GM21447 (cell line): ENCODE measurements around the gene PRKRIP1.
"Not testable (repeated sequence)": the region's sequence is repeated elsewhere in the genome, so short reads cannot be mapped to it uniquely, and the experiment has no call there.

Experiments
- ATAC-seq: cut with Tn5 transposase; IDR thresholded peaks from one replicate; pipeline ENCODE4 v1.9.1; 2021; ENCODE audit not compliant: unreplicated experiment

Gene PRKRIP1

DNA sequence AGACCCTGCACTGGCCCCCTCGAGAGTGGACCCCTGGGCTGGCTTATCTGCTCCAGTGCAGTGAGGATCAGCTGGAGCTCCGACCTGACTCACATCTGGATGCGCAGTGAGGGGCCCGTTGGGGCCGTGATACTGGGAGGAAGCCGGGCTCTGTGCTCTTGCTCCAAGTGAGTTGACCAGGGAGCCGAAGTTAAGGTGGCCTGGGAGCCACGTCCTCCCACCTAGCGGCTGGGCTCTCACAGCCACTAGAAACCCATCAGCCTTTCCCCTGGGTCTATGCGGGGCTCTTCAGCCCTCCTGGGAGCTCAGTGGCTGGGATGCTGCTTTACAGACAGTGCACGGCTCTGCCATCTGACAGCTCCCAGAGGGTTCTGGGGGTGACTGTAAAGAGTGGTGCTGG lies 59.4 kb downstream of the PRKRIP1 start:
- ATAC-seq = no peak

DNA sequence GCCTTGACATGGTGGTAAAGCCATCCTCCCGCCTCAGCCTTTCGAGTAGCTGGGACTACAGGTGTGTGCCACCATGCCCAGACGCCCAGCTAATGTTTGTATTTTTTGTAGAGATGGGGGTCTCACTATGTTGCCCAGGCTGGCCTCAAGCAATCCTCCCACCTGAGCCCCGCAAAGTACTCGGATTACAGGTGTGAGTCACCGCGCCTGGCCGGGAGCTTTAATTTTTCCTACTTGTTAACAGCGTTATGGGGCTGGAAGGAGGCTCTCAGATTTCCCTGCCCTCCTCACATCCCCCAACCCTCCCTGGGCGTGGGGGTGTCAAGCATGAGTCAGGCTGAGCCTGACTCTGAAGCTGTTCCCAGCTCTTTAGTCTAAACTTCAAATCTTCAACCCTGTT lies 60.2 kb downstream of the PRKRIP1 start:
- ATAC-seq = no peak

DNA sequence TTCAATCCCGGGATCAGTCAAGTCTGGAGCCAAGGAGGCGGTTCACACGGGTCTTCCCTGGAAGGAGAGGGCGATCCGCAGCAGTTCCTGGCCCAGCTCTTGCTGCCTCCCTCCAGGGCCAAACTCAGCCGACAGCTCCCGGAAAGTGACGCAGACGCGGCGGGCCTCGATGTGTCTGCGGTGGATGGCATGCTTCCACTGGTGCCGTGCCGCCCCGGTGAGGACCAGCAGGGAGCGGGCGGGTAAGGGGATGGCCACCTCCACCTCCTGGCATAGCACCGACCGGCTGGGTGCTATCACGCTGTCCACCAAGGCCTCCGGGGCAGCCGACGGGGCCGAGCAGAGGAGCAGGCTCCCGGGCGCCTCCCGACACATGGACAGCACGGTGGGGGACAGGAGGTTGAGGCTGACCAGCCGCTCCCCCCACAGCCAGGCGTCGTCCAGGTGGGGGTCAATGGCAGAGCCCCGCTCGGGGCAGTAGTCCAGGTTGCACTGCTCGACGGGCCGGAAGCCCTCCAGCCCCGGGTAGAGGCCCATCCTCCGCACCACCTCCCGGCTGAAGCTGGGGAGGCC lies 61.3 kb downstream of the PRKRIP1 start:
- ATAC-seq = no peak

DNA sequence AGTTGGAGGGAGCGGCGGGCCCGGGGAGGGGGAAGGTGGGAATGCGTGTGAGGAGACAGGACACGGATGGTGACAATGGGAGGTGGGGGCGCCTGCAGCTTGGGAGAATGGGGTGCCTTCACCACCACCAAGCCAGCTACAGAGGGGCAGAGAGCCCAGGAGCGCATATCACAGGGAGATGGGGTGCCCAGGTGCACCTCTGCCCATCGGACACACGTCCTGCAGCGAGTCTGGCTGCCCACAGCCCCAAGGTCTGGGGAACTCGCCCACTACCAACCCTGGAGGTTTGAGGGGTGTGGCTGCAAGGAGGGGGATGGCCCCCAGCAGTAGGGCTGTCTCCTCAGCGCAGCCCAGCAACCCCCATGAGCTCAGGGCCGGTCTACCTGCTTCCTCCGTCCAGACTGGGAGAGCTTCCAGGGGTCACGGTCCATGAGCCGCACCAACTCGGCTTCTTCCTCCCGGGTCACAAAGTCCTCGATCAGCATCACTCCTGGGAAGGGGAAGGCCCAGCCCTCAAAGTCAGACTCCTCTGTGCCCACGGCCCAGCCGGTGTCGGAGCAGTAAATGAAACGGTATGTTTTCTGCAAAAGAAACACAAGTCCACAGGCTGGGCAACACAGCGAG lies 63.2 kb downstream of the PRKRIP1 start:
- no peak for ATAC-seq

DNA sequence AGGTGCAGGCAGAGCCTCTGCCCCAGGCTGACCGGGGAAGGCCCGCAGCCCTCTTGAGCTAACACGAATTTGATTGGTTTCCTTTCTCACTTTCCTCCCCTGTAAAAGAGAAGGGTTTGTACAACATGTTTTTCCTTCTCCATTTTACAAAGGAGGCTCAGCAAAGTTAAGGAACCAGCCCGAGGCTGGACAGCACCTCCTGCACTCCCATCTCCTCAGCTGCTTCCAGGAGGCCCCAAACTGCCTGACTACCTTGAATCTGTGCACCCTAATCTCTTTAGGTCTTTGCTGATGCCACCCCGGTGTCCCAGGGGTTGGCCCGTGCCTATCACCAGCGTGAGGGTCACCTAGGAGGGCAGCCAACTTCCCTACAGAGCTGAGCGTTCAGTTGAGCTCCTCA lies 64.3 kb downstream of the PRKRIP1 start:
- no peak for ATAC-seq

DNA sequence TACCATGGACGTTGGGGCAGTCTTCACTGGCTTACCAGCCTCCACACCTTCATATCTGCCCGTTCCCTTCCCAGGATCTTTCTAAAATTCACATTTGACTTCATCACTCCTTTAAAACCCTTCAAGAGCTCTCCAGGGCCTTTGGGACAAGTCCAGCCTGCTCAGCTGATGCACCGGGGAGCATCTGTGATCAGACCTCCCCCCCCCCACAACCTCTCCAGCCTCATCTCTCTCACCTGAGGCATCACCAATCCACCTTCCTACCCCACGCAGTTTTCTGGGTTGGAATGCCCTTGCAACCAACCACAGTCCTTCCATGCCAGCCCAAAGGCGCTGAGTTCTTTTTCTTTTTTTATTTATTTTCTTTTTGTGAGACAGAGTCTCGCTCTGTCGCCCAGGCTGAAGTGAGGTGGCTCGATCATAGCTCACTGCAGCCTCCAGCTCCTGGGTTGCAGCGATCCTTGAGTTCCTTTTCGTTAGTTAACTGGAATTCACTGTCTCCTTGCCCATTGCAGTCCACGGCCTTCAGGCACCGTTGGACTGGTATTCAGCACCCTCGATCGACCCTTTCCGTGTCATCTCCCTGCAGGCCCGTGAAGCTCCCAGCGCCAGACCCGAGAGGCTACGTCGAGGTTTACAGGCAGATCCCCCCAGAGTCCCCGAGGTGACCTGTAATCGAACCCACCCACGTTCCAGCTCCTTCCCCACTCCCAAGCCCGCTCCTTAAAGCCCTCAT lies 67.8 kb downstream of the PRKRIP1 start:
- no peak for ATAC-seq

DNA sequence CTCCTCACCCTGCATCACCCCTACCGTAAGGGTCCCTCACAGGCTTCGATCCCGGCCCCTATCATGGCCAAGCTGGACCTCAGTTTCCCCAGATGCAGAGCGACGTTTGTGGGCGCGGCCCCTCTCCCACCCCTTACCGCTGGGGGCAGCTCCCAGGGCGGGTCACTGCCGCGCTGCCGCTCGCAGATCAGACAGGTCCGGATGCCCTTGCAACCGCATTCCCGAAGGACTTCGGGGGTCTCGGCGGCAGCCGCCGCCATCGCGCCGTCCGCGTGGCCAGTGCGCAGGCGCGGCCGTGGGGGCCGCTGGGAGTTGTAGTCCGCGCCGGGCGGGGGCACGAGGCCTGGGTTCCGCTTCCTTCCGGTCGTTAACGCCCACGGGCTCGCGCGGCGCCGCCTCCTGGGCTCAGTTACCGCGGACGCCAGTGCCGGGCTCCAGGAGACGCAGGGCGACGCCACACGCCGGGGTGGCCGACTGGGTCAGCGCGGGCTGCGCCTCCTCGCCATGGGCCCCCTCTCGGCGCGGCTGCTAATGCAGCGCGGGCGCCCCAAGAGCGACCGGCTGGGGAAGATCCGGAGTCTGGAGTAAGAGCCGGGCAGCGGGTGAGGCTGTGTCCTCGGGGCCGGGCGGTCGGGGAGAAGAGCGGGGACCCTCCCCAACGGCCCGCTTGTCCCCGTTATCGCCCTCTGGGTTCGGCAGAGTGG lies 68.6 kb downstream of the PRKRIP1 start, which contains the start of the genes ALKBH4 and LRWD1:
TSS of gene ALKBH4 (minus strand) at position 287 of the 704 bp plus-strand sequence. CDS start at position 260, 27 bp downstream.
TSS of gene LRWD1 (plus strand) at position 408 of the 704 bp plus-strand sequence. CDS start at position 505, 97 bp downstream.
- peak; percentile 88 for ATAC-seq

DNA sequence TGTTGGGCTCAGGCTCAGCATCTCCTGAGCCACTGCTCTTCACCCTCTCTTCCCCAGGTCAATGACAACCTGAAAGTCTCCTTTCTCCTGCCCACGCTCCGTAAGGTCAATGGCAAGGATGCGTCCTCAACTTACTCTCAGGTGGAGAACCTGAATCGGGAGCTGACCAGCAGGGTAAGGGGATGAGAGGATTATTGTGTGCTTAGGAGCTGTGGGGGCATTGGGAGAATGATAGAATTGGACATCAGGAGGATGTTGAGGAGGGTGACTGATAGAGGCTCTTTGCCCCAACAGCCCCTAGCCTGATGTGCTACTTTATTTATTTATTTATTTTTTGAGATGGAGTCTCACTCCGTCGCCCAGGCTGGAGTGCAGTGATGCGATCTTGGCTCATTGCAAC lies 69.9 kb downstream of the PRKRIP1 start:
- ATAC-seq = no peak

DNA sequence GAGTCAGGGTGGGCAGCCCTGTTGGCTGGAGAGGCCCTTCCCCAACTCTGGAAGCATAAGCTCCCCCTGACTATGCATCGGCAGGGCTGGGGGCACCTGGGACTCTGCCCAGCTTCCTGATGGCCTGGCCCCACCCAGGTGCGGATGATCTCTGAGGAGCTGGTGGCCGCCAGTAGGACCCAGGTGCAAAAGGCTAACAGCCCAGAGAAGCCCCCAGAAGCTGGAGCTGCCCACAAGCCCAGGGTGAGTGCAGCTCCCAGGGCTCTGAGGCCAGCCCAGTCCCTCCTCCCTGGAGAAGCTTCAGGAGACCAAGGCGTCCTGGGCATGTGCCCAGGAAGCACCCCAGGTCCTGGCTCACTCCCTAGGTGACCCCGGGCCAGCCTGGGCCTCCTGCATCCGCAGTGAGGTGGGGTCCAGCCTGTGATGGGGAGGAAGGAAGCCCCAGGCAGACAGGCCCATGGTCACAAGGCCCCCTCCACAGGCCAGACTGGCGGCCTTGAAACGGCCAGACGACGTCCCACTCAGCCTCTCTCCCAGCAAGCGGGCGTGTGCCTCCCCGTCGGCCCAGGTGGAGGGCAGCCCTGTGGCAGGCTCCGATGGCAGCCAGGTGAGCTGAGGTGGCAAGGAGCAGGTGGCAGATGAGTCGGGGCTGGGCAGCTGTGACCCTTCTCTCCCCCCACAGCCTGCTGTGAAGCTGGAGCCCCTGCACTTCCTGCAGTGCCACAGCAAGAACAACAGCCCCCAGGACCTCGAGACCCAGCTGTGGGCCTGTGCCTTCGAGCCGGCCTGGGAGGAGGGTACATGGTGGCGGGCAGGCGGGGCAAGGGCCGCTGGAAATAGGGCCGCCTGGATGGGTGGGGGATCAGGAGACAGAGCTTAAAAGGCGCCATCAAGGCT lies 71.7 kb downstream of the PRKRIP1 start:
- ATAC-seq = no peak

DNA sequence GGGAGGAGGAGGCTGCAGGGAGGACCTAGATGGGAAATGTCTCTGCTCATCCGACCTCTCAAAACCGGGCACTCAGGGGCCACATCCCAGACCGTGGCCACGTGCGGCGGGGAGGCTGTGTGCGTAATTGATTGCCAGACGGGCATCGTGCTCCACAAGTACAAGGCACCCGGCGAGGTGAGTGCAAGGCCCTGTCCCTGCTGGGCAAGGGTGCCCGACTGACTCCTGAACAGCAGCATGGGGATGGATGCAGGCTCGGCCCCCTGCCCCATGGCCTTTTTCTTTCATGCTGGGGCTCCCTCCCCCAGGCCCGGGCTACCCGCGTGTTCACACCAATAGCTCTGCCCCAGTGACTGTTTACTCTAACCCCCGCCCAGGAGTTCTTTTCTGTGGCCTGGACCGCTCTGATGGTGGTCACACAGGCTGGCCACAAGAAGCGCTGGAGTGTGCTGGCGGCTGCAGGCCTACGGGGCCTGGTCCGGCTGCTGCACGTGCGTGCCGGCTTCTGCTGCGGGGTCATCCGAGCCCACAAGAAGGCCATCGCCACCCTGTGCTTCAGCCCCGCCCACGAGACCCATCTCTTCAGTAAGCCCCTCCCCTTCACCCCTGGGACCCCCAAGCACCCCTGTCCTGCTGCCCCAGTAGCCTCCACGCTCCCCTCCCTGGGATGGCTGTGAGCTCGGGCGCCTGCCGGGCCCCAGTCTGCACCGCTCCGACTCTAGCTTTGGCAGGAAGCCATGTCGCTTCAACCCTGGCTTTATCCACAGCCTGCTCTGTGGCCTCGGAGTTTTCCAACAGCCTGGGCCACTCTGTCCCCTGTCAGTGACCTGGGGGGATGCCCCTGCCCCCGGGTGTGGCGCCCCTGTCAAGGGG lies 72.6 kb downstream of the PRKRIP1 start:
- no peak for ATAC-seq

DNA sequence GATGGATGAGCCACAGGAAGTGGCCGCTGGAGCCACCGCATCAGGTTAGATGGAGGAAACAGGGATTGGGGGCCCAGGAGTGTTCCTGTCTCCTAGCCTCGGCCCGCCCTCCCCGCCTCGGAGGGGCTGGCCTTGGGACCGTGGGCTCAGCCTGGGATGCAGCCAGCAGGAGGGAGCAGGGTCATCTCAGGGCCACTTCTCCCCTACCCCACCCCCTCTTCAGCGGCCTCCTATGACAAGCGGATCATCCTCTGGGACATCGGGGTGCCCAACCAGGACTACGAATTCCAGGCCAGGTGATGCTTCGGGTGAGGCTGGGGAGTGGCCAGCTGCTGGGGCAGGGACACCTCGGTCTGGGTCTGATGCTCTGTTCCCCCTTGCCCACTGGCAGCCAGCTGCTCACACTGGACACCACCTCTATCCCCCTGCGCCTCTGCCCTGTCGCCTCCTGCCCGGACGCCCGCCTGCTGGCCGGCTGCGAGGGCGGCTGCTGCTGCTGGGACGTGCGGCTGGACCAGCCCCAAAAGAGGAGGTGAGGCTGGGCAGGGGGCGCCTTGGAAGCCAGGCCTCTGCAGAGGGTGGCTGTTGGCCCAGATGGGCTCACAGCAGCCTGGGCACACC lies 73.3 kb downstream of the PRKRIP1 start:
- ATAC-seq = no peak

DNA sequence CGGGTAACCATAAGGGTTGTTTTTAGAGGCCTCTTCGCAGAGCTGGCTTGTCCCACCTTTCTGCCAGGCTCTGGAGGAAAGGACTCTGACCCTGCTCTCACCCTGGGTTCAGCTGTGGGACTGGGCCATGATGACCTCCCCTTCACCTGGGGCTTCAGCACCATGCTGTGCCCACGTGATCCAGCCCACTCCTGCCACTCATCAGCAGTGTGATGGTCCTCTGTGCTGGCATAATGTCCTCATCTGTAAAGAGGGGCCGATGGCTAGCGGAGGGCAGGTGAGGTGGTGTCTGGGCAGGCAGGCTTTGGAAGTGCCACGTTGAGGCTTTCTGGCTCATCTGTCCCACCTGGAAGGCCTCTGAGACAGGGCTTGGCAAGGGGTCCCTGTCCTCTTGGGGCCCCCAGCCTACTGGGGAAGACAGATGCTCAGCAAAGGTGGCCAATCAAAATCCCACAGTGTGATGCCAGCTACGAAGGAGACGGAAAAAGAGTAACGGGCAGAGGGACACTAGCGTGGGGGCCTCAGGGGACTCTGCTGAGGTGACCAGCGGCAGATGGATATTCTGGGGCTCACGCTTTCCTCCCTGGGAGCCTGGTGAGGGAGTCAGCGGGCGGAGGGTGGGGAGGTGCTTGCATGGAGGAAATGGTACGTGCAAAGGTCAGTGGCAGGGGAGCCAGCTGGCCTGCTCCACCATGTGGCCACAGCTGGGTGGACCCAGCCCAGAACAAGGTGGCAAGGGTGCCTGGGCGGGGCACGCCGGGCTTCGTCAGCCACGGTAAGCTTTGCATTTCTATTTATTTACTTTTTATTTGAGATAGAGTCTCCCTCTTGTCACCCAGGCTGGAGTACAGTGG lies 74.0 kb downstream of the PRKRIP1 start:
- no peak for ATAC-seq

DNA sequence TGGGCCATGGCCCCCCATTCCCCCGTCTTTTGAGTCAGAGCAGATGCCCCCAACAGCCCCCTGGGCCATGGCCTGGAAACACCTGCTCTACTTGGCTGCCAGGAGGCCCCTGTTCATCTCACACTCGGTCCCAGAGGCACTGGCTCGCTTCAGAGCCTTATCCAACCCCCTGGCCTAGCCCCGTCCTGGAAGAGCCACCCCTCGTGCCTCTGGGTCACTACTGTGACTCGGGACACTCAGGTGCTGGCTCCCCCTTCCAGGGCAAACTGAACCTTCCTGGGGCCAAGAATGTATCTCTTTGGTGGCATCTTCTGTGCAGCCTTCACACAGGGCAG lies 75.6 kb downstream of the PRKRIP1 start:
- ATAC-seq = no peak

DNA sequence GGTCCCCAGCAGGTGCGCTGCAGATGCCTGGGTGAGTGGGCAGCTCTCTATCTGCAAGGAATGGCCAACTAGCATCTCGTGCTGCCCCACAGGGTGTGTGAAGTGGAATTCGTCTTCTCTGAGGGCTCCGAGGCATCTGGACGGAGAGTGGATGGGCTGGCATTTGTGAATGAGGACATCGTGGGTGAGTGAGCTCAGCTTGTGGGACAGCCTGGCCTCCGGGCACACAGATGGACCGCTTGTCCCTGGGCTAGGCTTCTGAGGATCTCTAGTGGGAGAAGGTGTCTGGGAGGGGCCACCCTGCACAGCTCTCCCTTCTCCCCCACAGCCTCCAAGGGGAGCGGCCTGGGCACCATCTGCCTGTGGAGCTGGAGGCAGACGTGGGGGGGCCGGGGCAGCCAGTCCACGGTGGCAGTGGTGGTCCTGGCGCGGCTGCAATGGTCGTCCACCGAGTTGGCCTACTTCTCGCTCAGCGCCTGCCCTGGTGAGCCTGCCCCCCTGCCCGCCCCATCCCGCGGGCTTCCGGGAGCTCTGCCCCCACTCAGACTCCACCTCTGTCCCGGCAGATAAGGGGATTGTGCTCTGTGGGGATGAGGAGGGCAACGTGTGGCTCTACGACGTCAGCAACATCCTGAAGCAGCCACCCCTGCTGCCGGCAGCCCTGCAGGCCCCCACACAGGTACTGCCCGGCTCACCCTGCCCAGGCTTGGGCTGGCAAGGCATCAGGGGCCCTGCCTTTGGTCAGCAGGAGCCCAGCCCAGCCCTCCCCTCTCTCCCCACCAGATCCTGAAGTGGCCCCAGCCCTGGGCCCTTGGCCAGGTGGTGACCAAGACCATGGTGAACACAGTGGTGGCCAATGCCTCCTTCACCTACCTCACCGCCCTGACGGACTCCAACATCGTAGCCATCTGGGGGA lies 76.2 kb downstream of the PRKRIP1 start:
- ATAC-seq = no peak

DNA sequence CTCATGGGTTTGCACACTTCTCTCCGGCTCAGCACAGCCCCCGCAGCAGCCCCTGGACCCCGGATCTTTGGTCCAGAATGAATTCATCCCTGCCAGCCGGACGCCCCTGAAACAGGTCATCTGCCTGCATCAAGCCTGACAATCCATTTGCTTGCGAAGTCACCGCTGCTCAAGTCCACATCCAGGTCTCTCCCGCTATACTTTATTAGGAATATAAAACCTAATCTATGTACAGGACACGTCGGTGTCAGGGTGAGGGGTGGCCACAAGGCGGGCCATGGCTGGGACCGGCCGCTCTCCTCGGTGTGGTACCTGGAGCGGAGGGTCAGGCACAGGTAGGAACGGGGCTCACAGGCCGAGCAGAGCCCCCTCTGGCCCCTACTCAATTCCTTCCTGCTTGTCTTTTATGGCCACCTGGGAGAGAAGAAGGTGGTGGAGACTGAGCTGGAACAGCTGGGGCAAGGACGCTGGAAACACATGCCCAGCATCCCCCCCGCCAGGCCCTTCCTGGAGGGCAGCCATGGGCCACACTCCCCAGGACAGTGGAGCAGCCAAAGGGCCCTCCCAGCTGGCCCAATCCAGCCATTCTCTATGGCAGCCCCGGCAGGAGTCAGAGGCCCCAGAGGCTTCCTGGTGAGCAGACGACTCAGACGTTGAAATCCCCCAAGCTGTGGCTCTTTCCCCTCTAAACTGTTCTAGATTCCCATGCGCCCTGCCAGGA lies 77.3 kb downstream of the PRKRIP1 start:
- ATAC-seq = no peak

DNA sequence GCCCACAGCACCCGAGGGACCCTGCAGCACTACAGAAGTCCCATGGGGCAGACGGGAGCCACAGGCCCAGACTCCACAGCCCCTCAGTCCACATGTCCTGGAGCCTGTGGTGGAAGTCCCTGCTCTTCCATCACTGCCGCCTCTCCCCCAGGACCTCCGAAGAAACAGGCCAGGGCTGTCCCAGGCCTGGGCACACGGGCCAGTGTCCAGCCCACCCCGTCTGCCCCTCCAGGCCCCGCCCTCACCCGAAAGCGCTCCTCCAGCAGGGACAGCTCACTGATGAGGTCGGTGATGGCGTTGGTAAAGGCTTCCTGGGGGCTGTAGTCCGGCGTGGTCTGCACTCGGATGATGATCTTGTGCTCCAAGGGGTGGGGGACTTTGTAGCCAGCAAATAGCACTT lies 78.0 kb downstream of the PRKRIP1 start:
- ATAC-seq = not testable (repeated sequence)
